ENCODE data around the gene CCT8L2.

GRCh38 chr22:16586170-16586569, 6.4 kb downstream of the CCT8L2 start:
- no peak for TF ChIP-seq CTCF (IDR thresholded peaks at IDR 0.05)
- TF ChIP-seq POLR2A (IDR thresholded peaks at IDR 0.05; ENCODE audit: low read depth), result no peak
- no peak for TF ChIP-seq EP300 (IDR thresholded peaks at IDR 0.05)
- TF ChIP-seq POLR2AphosphoS5 (IDR thresholded peaks at IDR 0.05), result no peak

Measured in esophagus muscularis mucosa (tissue), 4 donors.